OCI-LY3 (cell line): ENCODE data around the gene TACC2.

ENCODE experiments used
- CTCF ChIP-seq: fragments of 200-600, 300-600 bp; sonication (generic); IDR thresholded peaks from 2 replicates; pipeline ENCODE4 v1.5.1; 2014; ENCODE audit warnings: antibody characterized with exemption, low read length, low read depth
- EZH2phosphoT487 ChIP-seq: fragments of 200-600 bp; shearing (Covaris generic); IDR thresholded peaks from 2 replicates; pipeline ENCODE4 v1.6.1; 2018; ENCODE audit warnings: antibody characterized with exemption, mixed run types, low read depth

DNA sequence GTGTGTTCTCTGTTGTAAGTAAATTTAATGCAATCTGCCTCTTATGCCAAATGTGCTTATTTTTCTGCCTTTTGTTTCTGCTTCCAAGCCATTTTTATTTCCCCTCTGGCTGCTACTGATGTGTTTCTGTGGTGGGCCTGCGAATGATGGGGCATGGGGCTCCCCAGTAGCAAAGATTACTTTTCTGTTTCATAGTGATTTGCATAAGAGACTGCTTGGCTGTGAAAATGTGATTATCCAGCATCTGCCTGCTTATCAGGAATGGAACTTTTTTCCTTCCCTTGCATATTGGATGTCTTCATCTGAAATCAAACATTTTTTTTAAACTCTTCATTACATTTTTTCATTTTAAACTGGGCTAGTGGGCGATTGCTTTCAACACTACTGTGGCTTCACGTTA, 224.4 kb downstream of the TACC2 start:
- TF ChIP-seq CTCF = no peak
- no peak for TF ChIP-seq EZH2phosphoT487
